ENCODE results near the gene TSPAN31.

The TSPAN31 gene

DNA sequence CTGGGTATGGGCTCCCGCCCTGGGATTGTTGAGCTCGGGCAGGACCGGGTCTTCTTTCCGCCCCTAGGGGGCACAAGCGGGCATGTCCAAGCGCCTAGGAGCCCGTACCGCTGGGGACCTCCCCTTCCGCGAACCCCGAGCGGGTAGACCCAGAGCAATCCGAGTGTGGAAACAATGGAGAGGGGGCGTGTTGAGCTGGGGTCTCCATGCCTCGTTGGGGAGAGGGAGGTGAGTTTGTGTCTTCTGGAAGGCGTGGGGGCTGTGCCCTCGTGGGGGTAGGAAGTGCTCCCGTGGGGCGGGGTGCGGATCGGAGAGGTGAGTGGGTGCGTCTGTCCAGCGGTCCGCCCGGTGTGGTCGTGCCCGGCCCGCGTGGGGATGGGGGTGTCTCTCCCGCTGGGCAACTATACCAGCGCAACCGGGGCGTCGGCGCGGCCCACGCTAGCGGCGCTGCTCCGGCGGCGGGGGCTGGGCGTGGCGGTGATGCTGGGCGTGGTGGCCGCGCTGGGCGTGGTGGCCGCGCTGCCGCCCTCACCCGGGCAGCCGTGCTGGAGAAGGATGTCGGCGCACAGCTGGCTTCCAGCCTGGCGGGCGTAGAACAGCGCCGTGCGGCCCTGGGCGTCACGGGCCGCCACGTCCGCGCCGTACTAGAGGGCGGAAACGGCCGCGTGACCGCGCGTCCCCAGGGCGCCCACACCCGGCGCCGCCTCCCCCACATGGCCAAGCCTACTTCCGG is 18.5 kb upstream of the TSPAN31 start (continued):
- TF ChIP-seq ZNF146 (tag by site-specific recombination; IDR thresholded peaks at IDR 0.05): no peak
- peak; percentile 84 for TF ChIP-seq ZNF785 (tag by site-specific recombination; IDR thresholded peaks at IDR 0.05)
- TF ChIP-seq, protein P1, sequence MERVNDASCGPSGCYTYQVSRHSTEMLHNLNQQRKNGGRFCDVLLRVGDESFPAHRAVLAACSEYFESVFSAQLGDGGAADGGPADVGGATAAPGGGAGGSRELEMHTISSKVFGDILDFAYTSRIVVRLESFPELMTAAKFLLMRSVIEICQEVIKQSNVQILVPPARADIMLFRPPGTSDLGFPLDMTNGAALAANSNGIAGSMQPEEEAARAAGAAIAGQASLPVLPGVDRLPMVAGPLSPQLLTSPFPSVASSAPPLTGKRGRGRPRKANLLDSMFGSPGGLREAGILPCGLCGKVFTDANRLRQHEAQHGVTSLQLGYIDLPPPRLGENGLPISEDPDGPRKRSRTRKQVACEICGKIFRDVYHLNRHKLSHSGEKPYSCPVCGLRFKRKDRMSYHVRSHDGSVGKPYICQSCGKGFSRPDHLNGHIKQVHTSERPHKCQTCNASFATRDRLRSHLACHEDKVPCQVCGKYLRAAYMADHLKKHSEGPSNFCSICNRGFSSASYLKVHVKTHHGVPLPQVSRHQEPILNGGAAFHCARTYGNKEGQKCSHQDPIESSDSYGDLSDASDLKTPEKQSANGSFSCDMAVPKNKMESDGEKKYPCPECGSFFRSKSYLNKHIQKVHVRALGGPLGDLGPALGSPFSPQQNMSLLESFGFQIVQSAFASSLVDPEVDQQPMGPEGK (tag by site-specific recombination; IDR thresholded peaks at IDR 0.05): peak; percentile 96
- TF ChIP-seq KLF10 (tag by site-specific recombination; IDR thresholded peaks at IDR 0.05): peak; percentile 67; the same call in 1 of the 2 replicates

DNA sequence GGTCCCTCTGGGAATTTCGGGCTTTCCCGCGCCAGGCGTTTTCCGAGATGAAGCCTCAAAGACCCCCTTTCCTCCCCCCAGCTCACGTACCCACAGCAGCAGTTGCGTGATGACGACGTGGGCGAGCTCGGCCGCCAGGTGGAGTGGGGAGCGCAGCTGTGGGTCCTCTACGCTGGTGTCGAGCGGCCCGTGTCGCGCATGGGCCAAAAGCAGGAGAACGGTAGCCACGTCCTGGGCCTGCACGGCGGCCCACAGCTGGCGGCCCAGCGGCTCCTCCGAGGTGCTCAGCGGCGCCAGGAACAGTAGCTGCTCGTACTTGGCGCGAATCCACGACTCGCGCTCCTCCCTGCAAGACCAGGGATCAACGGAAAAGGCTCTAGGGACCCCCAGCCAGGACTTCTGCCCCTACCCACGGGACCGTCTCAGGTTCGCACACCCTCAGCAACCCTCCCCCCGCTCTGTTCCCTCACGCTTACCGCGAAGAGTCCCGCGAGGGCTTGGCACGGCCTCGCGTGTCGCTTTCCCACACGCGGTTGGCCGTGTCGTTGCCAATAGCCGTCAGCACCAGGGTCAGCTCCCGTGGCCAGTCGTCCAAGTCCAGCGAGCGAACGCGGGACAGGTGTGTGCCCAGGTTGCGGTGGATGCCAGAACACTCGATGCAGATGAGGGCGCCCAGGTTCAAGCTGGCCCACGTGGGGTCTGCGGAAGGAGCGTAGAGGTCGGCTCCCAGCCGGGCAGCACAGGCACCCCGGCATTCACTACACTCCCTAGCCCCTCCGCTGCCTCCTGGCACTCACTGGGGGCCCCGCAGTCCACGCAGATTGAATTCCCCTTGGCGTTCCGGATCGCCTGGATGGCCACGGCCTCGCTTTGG is 17.7 kb upstream of the TSPAN31 start:
- H3K36me3 ChIP-seq (ENCODE audit: control insufficient read depth in 2 of 2, insufficient read depth in 1 of 2, low read length in 2 of 2): no peaks in the 10 kb centered on the region; a peak in 1 of 3 replicates
- POLR2A ChIA-PET: interaction anchor here (0.6 to 2.2 kb wide), 5 partner anchors 8 to 223 kb away, joined by 3 to 15 read pairs (median 4); partner anchors contain the start of genes ARHGEF25, CDK4 and TSPAN31
- TF ChIP-seq ZNF600 (tag by site-specific recombination; IDR thresholded peaks at IDR 0.05): peak; percentile 77
- no peak for TF ChIP-seq ZNF223 (tag by site-specific recombination; IDR thresholded peaks at IDR 0.05)
- TF ChIP-seq HOXC10 (CRISPR knock-in tag; IDR thresholded peaks at IDR 0.05): 0 out of 2 replicates have a peak, but pooled peaks have one; percentile 12
- TF ChIP-seq, protein P2, sequence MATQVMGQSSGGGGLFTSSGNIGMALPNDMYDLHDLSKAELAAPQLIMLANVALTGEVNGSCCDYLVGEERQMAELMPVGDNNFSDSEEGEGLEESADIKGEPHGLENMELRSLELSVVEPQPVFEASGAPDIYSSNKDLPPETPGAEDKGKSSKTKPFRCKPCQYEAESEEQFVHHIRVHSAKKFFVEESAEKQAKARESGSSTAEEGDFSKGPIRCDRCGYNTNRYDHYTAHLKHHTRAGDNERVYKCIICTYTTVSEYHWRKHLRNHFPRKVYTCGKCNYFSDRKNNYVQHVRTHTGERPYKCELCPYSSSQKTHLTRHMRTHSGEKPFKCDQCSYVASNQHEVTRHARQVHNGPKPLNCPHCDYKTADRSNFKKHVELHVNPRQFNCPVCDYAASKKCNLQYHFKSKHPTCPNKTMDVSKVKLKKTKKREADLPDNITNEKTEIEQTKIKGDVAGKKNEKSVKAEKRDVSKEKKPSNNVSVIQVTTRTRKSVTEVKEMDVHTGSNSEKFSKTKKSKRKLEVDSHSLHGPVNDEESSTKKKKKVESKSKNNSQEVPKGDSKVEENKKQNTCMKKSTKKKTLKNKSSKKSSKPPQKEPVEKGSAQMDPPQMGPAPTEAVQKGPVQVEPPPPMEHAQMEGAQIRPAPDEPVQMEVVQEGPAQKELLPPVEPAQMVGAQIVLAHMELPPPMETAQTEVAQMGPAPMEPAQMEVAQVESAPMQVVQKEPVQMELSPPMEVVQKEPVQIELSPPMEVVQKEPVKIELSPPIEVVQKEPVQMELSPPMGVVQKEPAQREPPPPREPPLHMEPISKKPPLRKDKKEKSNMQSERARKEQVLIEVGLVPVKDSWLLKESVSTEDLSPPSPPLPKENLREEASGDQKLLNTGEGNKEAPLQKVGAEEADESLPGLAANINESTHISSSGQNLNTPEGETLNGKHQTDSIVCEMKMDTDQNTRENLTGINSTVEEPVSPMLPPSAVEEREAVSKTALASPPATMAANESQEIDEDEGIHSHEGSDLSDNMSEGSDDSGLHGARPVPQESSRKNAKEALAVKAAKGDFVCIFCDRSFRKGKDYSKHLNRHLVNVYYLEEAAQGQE (tag by site-specific recombination; IDR thresholded peaks at IDR 0.05): peak; percentile 81
- TF ChIP-seq ZBTB48 (tag by site-specific recombination; IDR thresholded peaks at IDR 0.05): peak; percentile 18; the same call in 1 of the 2 replicates
- TF ChIP-seq ZFP3 (tag by site-specific recombination; IDR thresholded peaks at IDR 0.05; ENCODE audit: low read depth): no peak
- TF ChIP-seq ZNF555 (tag by site-specific recombination; conservative IDR thresholded peaks at IDR 0.05): no peak
- no peak for TF ChIP-seq ZBTB1 (tag by site-specific recombination; IDR thresholded peaks at IDR 0.05)
- TF ChIP-seq ZNF530 (tag by site-specific recombination; IDR thresholded peaks at IDR 0.05; ENCODE audit: low read depth): no peak
- no peaks in the 10 kb centered on the region for H3K4me1 ChIP-seq (ENCODE audit: control insufficient read depth, insufficient read depth, low read length)
- H3K9me3 ChIP-seq (ENCODE audit: control insufficient read depth, insufficient read depth, low read depth, low read length): no peaks in the 10 kb centered on the region
- peak overlapping the region; percentile 82; the same call in 1 of the 2 replicates for H3K27ac ChIP-seq (ENCODE audit: extremely low read depth, low read depth, low read length)
- peak overlapping the region; percentile 76 for H3K4me3 ChIP-seq (ENCODE audit: low read depth, low read length)
- CTCF ChIA-PET: interaction anchor here (0.6 to 4.6 kb wide), 12 partner anchors 9 to 174 kb away, joined by 3 to 55 read pairs (median 7); partner anchors contain the start of genes OS9 and TSPAN31

DNA sequence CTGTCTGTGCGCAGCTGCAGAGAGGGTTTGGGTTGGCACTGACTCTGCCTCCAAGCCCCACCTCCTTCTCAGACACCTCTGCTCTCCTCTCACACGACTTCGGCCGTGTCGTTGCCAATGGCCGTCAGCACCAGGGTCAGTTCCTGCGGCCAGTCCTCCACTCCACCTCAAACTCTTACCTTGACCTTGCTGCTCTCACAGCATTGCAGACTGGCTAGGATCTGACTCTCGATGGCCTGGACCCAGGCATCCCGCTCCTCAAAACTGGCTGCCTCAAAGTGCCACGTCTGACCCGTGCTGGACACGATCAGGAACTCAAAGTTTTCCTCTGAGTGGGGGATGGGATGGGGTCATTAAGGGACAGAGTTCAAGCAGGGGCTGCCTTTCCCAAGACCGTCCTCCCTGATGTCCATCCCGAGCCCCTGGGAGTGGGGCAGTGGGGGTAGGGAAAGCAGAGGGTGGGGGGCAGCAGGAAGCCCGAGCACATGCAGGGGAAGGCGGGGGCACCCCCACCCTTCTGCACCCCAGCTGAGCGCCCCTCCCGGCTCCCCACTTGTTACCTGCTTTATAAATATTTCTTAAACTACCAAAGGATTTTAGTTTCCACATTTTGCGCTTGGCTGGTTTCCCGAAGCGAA is 17.0 kb upstream of the TSPAN31 start:
- ChIA-PET POLR2A (no interaction called here), CTCF (interaction anchor here (3.9 kb wide), 1 partner anchor 16 kb away, joined by 22 read pairs; the partner anchor contains the start of gene TSPAN31)
- Histone ChIP-seq H3K36me3 (ENCODE audit: control insufficient read depth in 2 of 2, insufficient read depth in 1 of 2, low read length in 2 of 2) (no peaks in the 10 kb centered on the region), H3K27ac (ENCODE audit: extremely low read depth, low read depth, low read length) (no peak overlapping the region), H3K4me3 (ENCODE audit: low read depth, low read length) (no peak overlapping the region), H3K4me1 (ENCODE audit: control insufficient read depth, insufficient read depth, low read length) (no peaks in the 10 kb centered on the region), H3K9me3 (ENCODE audit: control insufficient read depth, insufficient read depth, low read depth, low read length) (no peaks in the 10 kb centered on the region)
- TF ChIP-seq, protein P3, sequence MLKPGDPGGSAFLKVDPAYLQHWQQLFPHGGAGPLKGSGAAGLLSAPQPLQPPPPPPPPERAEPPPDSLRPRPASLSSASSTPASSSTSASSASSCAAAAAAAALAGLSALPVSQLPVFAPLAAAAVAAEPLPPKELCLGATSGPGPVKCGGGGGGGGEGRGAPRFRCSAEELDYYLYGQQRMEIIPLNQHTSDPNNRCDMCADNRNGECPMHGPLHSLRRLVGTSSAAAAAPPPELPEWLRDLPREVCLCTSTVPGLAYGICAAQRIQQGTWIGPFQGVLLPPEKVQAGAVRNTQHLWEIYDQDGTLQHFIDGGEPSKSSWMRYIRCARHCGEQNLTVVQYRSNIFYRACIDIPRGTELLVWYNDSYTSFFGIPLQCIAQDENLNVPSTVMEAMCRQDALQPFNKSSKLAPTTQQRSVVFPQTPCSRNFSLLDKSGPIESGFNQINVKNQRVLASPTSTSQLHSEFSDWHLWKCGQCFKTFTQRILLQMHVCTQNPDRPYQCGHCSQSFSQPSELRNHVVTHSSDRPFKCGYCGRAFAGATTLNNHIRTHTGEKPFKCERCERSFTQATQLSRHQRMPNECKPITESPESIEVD (tag by site-specific recombination; IDR thresholded peaks at IDR 0.05): no peak
- 0 out of 2 replicates have a peak, but pooled peaks have one; percentile 5 for TF ChIP-seq ZNF600 (tag by site-specific recombination; IDR thresholded peaks at IDR 0.05)
